DMS79 (cell line): ENCODE results near the gene PCGF1.

Experiments
- DNase-seq: peaks from one replicate; lab custom pipeline; 2025; lab: John Stamatoyannopoulos, UW

The PCGF1 gene

GRCh38 chr2:74536166-74536950, 28.9 kb upstream of the PCGF1 start:
- DNase-seq, result no peak

GRCh38 chr2:74535440-74535965, 28.0 kb upstream of the PCGF1 start:
- no peak for DNase-seq

GRCh38 chr2:74534411-74534810, 26.9 kb upstream of the PCGF1 start:
- no peak for DNase-seq

- no peak for DNase-seq
Measured at GRCh38 chr2:74533464-74533863, 26.0 kb upstream of the PCGF1 start.

GRCh38 chr2:74532222-74532621, 24.7 kb upstream of the PCGF1 start:
- no peak for DNase-seq

- no peak for DNase-seq
Measured at GRCh38 chr2:74531666-74532065, 24.2 kb upstream of the PCGF1 start.

- no peak for DNase-seq
Measured at GRCh38 chr2:74530239-74531187, 23.0 kb upstream of the PCGF1 start.

GRCh38 chr2:74529357-74530238, 22.1 kb upstream of the PCGF1 start, which contains the start of the genes AUP1 and HTRA2:
AUP1 (minus strand) TSS chr2:74529706; CDS start chr2:74529629, 77 bp downstream.
HTRA2 (plus strand) TSS chr2:74529933; CDS start chr2:74530007, 74 bp downstream.
- peak; percentile 97 for DNase-seq

- DNase-seq, result no peak
Measured at GRCh38 chr2:74528600-74529356, 21.3 kb upstream of the PCGF1 start.

- no peak for DNase-seq
Measured at GRCh38 chr2:74527741-74528140, 20.2 kb upstream of the PCGF1 start.

GRCh38 chr2:74526649-74527230, 19.2 kb upstream of the PCGF1 start:
- DNase-seq, result no peak

GRCh38 chr2:74525717-74526648, 18.5 kb upstream of the PCGF1 start, which contains the start of gene DQX1:
DQX1 (minus strand) TSS chr2:74526231; CDS start chr2:74525729, 502 bp downstream.
- DNase-seq, result no peak

GRCh38 chr2:74524955-74525716, 17.6 kb upstream of the PCGF1 start:
- no peak for DNase-seq

GRCh38 chr2:74524005-74524404, 16.5 kb upstream of the PCGF1 start:
- DNase-seq, result no peak

GRCh38 chr2:74522516-74522915, 15.0 kb upstream of the PCGF1 start:
- DNase-seq, result no peak

- DNase-seq, result no peak
Measured at GRCh38 chr2:74516650-74517049, 9.2 kb upstream of the PCGF1 start.

- no peak for DNase-seq
Measured at GRCh38 chr2:74515981-74516633, 8.6 kb upstream of the PCGF1 start.
